NCI-H510A (cell line): ENCODE data around the gene NAT10.
"Not testable (repeated sequence)": the region's sequence is repeated elsewhere in the genome, so short reads cannot be mapped to it uniquely, and the experiment has no call there.

Experiments
- DNase-seq: peaks from one replicate; lab custom pipeline; 2025; lab: John Stamatoyannopoulos, UW

NAT10 gene

DNA sequence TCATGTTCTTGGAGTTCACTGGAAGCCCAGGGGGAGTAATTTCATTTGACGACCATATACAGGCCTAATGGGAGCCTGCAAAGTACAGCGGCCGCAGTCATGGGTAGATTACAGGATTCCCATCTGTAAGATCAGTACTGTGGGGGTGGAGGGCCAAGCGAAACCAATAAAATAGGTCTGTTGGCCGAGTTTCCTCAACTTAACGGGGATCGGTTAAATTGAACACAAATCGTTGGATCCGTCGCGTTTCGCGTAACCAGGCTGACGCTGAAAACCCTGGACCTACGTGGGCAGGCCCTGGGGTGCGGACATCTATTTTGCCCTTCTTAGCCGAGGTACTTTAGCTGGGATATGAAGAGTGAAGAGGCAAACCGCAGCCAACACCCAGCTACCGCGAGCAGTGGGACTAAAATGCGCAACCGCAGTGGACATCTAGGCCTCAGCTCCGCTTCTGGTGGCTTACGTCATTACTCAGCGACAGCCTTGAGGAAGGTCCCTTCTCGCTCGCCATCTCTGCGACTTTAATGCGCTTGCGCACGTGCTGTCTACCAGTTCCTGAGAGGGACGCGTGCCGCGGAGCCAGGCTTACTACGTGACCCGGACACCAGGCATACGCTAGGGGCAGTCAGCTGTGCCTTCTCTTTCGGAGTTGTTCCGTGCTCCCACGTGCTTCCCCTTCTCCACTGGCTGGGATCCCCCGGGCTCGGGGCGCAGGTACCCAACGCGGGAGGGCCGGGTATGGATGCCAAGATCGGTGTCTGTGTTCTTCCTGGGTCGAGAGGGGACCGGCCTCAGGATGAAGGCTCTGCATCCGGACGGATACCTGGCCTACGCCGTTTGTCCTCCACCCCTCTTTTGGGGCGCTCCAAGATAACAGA, at the start of gene NAT10:
Gene NAT10, plus strand, starts transcription at position 551 of the 878 bp plus-strand sequence. CDS start 2,597 bp downstream, outside the sequence.
- peak; percentile 90 for DNase-seq

DNA sequence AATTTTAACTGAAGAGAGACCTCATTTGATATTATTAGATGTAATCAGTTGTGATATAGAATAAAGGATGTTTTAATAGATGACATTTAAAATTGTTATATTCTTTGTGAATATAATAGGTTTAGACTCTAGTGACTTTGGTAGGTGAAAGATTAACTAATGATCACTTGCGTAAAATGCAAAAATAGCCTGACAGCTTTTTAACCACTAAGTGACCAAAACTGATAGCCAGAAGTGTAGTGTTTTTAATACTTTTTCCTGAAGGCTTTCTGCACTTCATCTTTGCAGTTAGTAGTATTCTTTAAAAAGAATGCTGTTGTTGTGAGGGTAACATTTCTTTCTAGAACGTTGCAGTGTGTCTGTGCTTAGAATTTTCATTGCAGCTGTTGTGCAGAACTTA, 48.8 kb upstream of the NAT10 start:
- DNase-seq, result no peak

GRCh38 chr11:34063061-34063795, 42.2 kb upstream of the NAT10 start:
- no peak for DNase-seq

GRCh38 chr11:34064291-34064690, 41.1 kb upstream of the NAT10 start:
- DNase-seq, result no peak

GRCh38 chr11:34065505-34066203, 39.8 kb upstream of the NAT10 start:
- no peak for DNase-seq

DNA sequence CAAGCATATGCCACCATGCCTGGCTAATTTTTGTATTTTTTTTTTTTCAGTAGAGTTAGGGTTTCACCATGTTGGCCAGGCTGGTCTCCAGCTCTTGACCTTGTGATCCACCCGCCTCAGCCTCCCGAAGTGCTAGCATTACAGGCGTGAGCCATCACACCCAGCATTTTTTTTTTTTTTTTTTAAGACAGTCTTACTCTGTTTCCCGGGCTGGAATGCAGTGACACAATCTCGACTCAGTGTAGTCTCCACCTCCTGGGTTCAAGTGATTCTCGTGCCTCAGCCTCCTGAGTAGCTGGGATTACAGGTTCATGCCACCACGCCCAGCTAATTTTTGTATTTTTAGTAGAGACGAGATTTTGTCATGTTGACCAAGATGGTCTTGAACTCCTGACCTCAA, 38.7 kb upstream of the NAT10 start:
- not testable (repeated sequence) for DNase-seq

GRCh38 chr11:34067383-34068065, 37.9 kb upstream of the NAT10 start:
- no peak for DNase-seq

- no peak for DNase-seq
Measured at GRCh38 chr11:34068111-34068510, 37.3 kb upstream of the NAT10 start.

DNA sequence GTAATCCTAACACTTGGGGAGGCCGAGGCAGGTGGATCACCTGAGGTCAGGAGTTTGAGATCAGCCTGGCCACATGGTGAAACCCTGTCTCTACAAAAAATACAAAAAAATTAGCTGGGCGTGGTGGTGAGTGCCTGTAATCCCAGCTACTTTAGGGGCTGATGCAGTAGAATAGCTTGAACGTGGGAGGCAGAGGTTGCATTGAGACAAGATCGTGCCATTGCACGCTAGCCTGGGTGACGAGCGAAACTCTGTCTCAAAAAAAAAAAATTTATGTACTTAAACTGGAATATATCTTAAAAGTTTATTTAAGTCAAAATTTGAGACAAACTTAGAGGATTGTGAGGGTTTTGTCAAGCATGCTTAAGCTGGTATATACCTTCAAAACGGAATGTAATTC, 34.1 kb upstream of the NAT10 start:
- DNase-seq, result not testable (repeated sequence)

DNA sequence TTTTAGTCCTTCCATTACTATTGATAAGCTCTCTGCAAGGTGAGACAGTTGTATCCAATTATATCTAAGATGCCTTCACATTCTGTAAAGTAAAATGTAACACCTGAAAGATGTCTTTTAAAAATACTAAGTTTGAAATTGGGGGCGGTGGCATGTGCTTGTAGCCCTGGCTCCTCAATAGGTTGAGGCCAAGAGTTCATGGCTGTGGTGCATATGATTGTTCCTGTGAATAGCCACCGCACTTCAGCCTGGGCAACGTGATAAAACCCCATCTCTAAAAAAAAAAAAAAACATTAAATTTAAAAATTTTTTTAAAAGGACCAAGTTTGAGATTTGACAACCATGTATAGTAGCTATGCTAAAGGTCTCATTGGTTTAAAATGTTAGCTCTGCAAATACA, 33.4 kb upstream of the NAT10 start:
- DNase-seq, result no peak

DNA sequence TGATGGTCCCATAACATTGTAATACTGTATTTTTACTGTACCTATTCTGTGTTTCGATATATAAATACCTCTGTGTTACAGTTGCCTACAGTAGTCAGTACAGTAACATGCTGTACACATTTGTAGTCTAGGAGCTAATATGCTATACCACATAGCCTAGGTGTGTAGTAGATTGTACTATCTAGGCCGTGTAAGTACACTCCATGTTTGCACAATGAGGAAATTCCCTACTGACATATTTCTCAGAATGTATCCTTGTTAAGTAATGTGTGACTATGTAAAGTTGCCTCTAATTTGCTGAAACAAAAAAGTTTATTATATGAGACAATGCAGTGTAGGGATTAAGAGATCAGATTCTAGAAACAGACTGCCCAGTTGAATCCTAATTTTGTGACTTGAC, 32.6 kb upstream of the NAT10 start:
- DNase-seq, result no peak

DNA sequence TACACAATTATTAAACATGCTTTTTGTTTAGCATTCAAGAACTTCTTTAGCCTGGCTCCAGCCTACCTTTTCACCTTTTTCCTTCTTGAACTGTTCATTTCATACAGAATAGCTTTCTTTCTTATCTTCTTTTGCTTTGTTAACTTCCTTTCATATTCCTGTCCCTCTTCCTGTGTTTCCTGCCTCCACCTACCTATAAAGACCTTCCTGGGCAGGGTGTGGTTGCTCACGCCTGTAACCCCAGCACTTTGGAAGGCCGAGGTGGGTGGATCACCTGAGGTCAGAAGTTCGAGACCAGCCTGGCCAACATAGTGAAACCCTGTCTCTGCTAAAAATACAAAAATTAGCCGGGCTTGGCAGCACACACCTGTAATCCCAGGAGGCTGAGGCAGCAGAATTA, 31.0 kb upstream of the NAT10 start:
- no peak for DNase-seq

- DNase-seq, result no peak
Measured at GRCh38 chr11:34075178-34075820, 30.1 kb upstream of the NAT10 start.

DNA sequence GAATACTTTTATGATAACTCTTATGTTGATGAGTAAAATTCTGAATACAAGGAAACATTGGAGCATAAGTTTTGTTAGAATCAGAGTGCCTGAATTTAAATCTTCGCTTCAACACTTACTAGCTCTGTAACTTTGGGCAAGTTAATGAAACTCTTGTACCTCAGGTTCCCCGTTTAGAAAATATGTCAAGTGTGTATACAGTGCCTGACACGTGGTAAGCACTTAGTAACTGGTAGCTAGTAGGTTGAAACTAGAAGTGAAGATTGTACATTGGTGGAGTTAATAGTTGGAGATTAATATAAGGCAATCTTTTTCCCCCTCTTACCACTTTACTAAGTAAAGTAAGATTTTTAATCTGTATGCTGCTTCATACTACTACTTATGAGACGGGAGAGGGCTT, 24.8 kb upstream of the NAT10 start:
- DNase-seq, result no peak

DNA sequence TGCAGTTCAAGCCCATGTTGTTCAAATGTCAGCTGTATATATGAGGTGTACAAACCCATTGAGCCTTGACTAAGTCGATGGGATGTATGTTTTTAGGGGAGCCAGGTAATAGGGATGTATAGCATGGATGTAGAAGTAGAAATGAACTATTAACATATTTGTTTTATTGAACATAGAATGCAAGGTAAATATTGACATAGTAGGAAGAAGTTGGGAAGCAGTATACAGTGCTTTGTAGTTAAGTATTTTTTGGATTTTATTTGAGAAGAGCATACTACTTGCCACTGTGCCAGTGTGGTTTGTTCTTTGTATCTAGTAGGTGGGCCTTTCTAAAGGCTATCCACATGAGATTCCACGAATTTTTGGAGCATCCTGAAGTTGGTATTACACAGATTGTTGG, 20.8 kb upstream of the NAT10 start:
- DNase-seq, result no peak

- DNase-seq, result no peak
Measured at GRCh38 chr11:34086554-34087283, 18.7 kb upstream of the NAT10 start.

- DNase-seq, result no peak
Measured at GRCh38 chr11:34091825-34092224, 13.6 kb upstream of the NAT10 start.

DNA sequence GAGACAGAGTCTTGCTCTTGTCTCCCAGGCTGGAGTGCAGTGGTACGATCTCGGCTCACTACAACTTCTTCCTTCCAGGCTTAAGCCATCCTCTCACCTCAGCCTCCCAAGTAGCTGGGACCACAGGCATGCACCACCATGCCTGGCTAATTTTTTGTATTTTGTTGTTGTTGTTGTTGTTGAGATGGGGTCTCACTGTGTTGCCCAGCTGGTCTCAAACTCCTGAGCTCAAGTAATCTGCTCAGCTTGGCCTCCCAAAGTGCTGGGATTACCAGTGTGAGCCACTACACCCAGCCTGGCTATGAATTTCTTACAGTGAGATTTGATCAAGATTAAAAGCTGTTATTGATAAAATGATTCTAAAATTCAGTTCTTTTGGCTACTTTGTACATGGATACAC, 10.5 kb upstream of the NAT10 start:
- DNase-seq, result not testable (repeated sequence)

GRCh38 chr11:34098813-34099212, 6.6 kb upstream of the NAT10 start:
- DNase-seq, result no peak

- no peak for DNase-seq
Measured at GRCh38 chr11:34104680-34105078, 750 bp upstream of the NAT10 start.

- DNase-seq, result no peak
Measured at GRCh38 chr11:34105957-34106504, 602 bp downstream of the NAT10 start.
